DOHH2 (cell line): ENCODE results near the gene ATXN7L3.
A peak's percentile ranks its signal among the peaks of the same experiment; 100 is the strongest.
"Not testable (repeated sequence)": the region's sequence is repeated elsewhere in the genome, so short reads cannot be mapped to it uniquely, and the experiment has no call there.

ENCODE experiments used
- H3F3A ChIP-seq: fragments of 200-600 bp; sonication (generic), shearing (Covaris generic); 2 replicates; pipeline ENCODE4 v1.6.0; 2016; ENCODE audit warnings: antibody characterized with exemption, mild to moderate bottlenecking; ENCODE audit not compliant: control insufficient read depth, insufficient read depth
- H3K27ac ChIP-seq: fragments of 200-600 bp; sonication (generic); 2 replicates; pipeline ENCODE4 v1.5.1; 2014; ENCODE audit warnings: low read depth, mild to moderate bottlenecking, low read length, moderate library complexity
- H3K27me3 ChIP-seq: fragments of 200-600 bp; sonication (generic); 2 replicates; pipeline ENCODE4 v1.6.1; 2014; ENCODE audit warnings: mild to moderate bottlenecking, low read length, mixed read lengths; ENCODE audit not compliant: control insufficient read depth
- H3K36me3 ChIP-seq: fragments of 200-600 bp; sonication (generic); 2 replicates; pipeline ENCODE4 v1.6.1; 2014; ENCODE audit warnings: mild to moderate bottlenecking, low read length, moderate library complexity, mixed read lengths; ENCODE audit not compliant: control insufficient read depth
- H3K4me1 ChIP-seq: fragments of 200-600 bp; sonication (generic); 2 replicates; pipeline ENCODE4 v1.6.1; 2014; ENCODE audit warnings: mild to moderate bottlenecking, low read length, mixed read lengths; ENCODE audit not compliant: control insufficient read depth
- H3K4me2 ChIP-seq: fragments of 200-600 bp; sonication (generic); 2 replicates; pipeline ENCODE4 v1.6.0; 2014; ENCODE audit warnings: mild to moderate bottlenecking, low read length, moderate library complexity
- H3K4me3 ChIP-seq: fragments of 200-600 bp; sonication (generic); 2 replicates; pipeline ENCODE4 v1.5.1; 2014; ENCODE audit warnings: mild to moderate bottlenecking, low read length, mixed read lengths
- H3K79me2 ChIP-seq: fragments of 200-600 bp; sonication (generic); 2 replicates; pipeline ENCODE4 v1.6.1; 2014; ENCODE audit warnings: mild to moderate bottlenecking, low read length, mixed read lengths; ENCODE audit not compliant: control insufficient read depth
- H3K9me2 ChIP-seq: fragments of 200-600 bp; sonication (generic); replicated peaks from 2 replicates; pipeline ENCODE4 v1.6.1; 2014; ENCODE audit warnings: mild to moderate bottlenecking, low read length, mixed read lengths; ENCODE audit not compliant: control insufficient read depth
- H3K9me3 ChIP-seq: fragments of 200-600 bp; sonication (generic); 2 replicates; pipeline ENCODE4 v1.6.1; 2014; ENCODE audit warnings: antibody characterized with exemption, low read length, mixed read lengths; ENCODE audit not compliant: control insufficient read depth, insufficient read depth
- H4K20me1 ChIP-seq: fragments of 200-600 bp; sonication (generic); 2 replicates; pipeline ENCODE4 v1.6.0; 2014; ENCODE audit warnings: low read depth, mild to moderate bottlenecking, antibody characterized with exemption, low read length, moderate library complexity; ENCODE audit not compliant: control insufficient read depth, insufficient read depth
- CTCF ChIP-seq: fragments of 200-600 bp; sonication (generic); IDR thresholded peaks from one replicate; pipeline ENCODE4 v1.5.1; 2014; ENCODE audit warnings: antibody characterized with exemption, mild to moderate bottlenecking, low read depth, low read length; ENCODE audit not compliant: poor library complexity, severe bottlenecking
- EZH2phosphoT487 ChIP-seq: fragments of 200-600 bp; sonication (generic); IDR thresholded peaks from 2 replicates; pipeline ENCODE4 v1.6.1; 2017; ENCODE audit warnings: borderline replicate concordance, mild to moderate bottlenecking, antibody characterized with exemption, low read length, moderate library complexity, mixed read lengths

Gene ATXN7L3

GRCh38 chr17:44241106-44241624, 41.5 kb upstream of the ATXN7L3 start:
- H4K20me1 ChIP-seq = no peaks in the 10 kb centered on the region
- peaks cover 7% of the 10 kb centered on the region for H3K36me3 ChIP-seq
- H3F3A ChIP-seq = peaks cover 12% of the 10 kb centered on the region
- H3K4me3 ChIP-seq = peak overlapping the region; percentile 63
- peak overlapping the region; percentile 64 for H3K4me2 ChIP-seq
- no peaks in the 10 kb centered on the region for H3K79me2 ChIP-seq
- TF ChIP-seq CTCF = no peak
- no peak for TF ChIP-seq EZH2phosphoT487
- H3K27me3 ChIP-seq = no peaks in the 10 kb centered on the region
- peaks cover 4% of the 10 kb centered on the region; the same call in 1 of the 2 replicates for H3K9me3 ChIP-seq
- peak overlapping the region; percentile 48 for H3K27ac ChIP-seq
- peaks cover 46% of the 10 kb centered on the region for H3K4me1 ChIP-seq
- H3K9me2 ChIP-seq = no peaks in the 10 kb centered on the region

GRCh38 chr17:44237886-44238285, 38.2 kb upstream of the ATXN7L3 start:
- not testable (repeated sequence) for H3F3A ChIP-seq, H3K9me3 ChIP-seq, H3K36me3 ChIP-seq, H4K20me1 ChIP-seq, H3K27me3 ChIP-seq, H3K79me2 ChIP-seq, H3K9me2 ChIP-seq, H3K4me2 ChIP-seq, H3K4me3 ChIP-seq, H3K27ac ChIP-seq
- H3K4me1 ChIP-seq = peaks cover 20% of the 10 kb centered on the region

DNA sequence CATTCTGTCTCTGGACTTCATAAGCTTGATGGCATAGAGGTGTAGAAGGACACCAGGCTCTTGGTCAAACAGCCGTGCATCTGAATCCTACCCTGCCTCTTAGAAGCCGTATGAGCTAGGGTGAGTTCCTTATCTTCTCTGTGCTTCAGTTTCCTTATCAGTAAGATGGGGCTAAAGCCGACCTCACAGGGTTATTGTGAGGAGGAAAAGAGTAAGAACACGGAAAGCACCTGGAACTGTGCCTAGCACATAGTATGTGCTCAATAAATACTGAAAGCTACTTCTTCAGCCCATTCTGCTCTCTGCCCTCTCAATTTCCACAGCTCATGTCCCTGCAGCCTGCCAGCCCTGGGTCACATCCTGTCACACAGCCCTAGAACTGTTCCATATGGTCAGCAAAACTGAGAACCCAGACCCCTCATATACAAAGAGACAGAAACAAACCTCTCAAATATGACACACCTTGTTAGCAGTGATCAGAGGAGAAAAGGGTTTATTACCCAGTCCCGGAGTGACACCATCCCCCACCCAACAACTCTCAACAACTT, 36.8 kb upstream of the ATXN7L3 start:
- no peaks in the 10 kb centered on the region for H4K20me1 ChIP-seq
- peaks cover 10% of the 10 kb centered on the region for H3K4me1 ChIP-seq
- no peaks in the 10 kb centered on the region for H3K79me2 ChIP-seq
- no peak for TF ChIP-seq CTCF
- no peak for TF ChIP-seq EZH2phosphoT487
- no peak overlapping the region for H3K27ac ChIP-seq
- H3K36me3 ChIP-seq = no peaks in the 10 kb centered on the region
- no peak overlapping the region for H3K4me2 ChIP-seq
- no peaks in the 10 kb centered on the region for H3K9me3 ChIP-seq
- H3K9me2 ChIP-seq = no peaks in the 10 kb centered on the region
- H3F3A ChIP-seq = peaks cover 7% of the 10 kb centered on the region
- no peaks in the 10 kb centered on the region for H3K27me3 ChIP-seq
- H3K4me3 ChIP-seq = no peak overlapping the region

- H3K9me3 ChIP-seq = no peaks in the 10 kb centered on the region
- H3K4me2 ChIP-seq = no peak overlapping the region
- peaks cover under 1% of the 10 kb centered on the region for H3K4me1 ChIP-seq
- no peaks in the 10 kb centered on the region for H4K20me1 ChIP-seq
- no peak for TF ChIP-seq CTCF
- TF ChIP-seq EZH2phosphoT487 = no peak
- no peaks in the 10 kb centered on the region for H3K27me3 ChIP-seq
- H3K79me2 ChIP-seq = no peaks in the 10 kb centered on the region
- H3K36me3 ChIP-seq = no peaks in the 10 kb centered on the region
- no peak overlapping the region for H3K4me3 ChIP-seq
- H3K9me2 ChIP-seq = no peaks in the 10 kb centered on the region
- 0 out of 2 replicates have a peak, but pooled peaks cover 3% of the 10 kb centered on the region for H3F3A ChIP-seq
- no peak overlapping the region for H3K27ac ChIP-seq
Observed at GRCh38 chr17:44235583-44235936, 35.9 kb upstream of the ATXN7L3 start.
